ENCODE results near the gene PHF8.

Gene PHF8

GRCh38 chrX:54012830-54013500 lies 31.3 kb downstream of the PHF8 start:
- H3K4me3 ChIP-seq (replicated peaks; ENCODE audit: insufficient read depth, low read length), result no peak overlapping the region
- H3K27me3 ChIP-seq (ENCODE audit: insufficient read depth, poor library complexity, severe bottlenecking), result no peaks in the 10 kb centered on the region
- no peak for DNase-seq (ENCODE audit: low read depth in 1 of 2, low spot score in 1 of 2)
- H3K27ac ChIP-seq (replicated peaks), result no peak overlapping the region
- TF ChIP-seq REST (IDR thresholded peaks at IDR 0.05; ENCODE audit: insufficient replicate concordance, low read depth) (no peak), SPI1 (IDR thresholded peaks at IDR 0.05; ENCODE audit: borderline replicate concordance, low read depth) (no peak), GABPA (IDR thresholded peaks at IDR 0.05; ENCODE audit: low read depth) (no peak), POLR2AphosphoS5 (IDR thresholded peaks at IDR 0.05; ENCODE audit: low read depth) (no peak)
- TF ChIP-seq, protein P1, sequence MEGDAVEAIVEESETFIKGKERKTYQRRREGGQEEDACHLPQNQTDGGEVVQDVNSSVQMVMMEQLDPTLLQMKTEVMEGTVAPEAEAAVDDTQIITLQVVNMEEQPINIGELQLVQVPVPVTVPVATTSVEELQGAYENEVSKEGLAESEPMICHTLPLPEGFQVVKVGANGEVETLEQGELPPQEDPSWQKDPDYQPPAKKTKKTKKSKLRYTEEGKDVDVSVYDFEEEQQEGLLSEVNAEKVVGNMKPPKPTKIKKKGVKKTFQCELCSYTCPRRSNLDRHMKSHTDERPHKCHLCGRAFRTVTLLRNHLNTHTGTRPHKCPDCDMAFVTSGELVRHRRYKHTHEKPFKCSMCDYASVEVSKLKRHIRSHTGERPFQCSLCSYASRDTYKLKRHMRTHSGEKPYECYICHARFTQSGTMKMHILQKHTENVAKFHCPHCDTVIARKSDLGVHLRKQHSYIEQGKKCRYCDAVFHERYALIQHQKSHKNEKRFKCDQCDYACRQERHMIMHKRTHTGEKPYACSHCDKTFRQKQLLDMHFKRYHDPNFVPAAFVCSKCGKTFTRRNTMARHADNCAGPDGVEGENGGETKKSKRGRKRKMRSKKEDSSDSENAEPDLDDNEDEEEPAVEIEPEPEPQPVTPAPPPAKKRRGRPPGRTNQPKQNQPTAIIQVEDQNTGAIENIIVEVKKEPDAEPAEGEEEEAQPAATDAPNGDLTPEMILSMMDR (IDR thresholded peaks at IDR 0.05; ENCODE audit: insufficient read depth, low read length), result no peak

- H3K4me3 ChIP-seq (replicated peaks; ENCODE audit: insufficient read depth, low read length), result no peak overlapping the region
- no peak for DNase-seq (ENCODE audit: low read depth in 1 of 2, low spot score in 1 of 2)
- H3K27me3 ChIP-seq (ENCODE audit: insufficient read depth, poor library complexity, severe bottlenecking), result no peaks in the 10 kb centered on the region
- TF ChIP-seq SPI1 (IDR thresholded peaks at IDR 0.05; ENCODE audit: borderline replicate concordance, low read depth) (no peak), GABPA (IDR thresholded peaks at IDR 0.05; ENCODE audit: low read depth) (no peak), POLR2AphosphoS5 (IDR thresholded peaks at IDR 0.05; ENCODE audit: low read depth) (no peak), REST (IDR thresholded peaks at IDR 0.05; ENCODE audit: insufficient replicate concordance, low read depth) (no peak)
- TF ChIP-seq, protein P1 (IDR thresholded peaks at IDR 0.05; ENCODE audit: insufficient read depth, low read length), result no peak
- no peak overlapping the region for H3K27ac ChIP-seq (replicated peaks)
These were observed 36.6 kb downstream of the PHF8 start for GRCh38 chrX:54007682-54008081.

DNA sequence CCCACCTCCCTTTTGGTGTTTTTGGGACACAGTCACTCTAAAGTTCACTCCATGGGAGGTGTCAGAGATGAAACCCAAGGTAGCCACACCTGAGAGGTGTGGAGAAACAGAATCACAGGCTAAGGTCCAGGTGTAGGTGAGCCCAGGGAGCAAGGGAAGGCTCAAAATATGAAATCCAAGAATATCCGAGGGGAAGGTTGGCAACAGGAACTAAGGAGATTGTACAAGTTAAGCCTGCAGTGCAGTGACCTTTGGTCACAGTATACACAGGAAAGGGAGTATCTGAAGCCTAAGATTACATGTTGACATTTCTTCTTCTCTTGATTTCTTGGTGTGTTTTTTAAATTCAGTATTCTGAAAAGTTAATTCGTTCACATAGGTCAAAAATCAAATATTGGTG lies 46.5 kb downstream of the PHF8 start:
- no peak overlapping the region for H3K27ac ChIP-seq (replicated peaks)
- no peak for TF ChIP-seq REST (IDR thresholded peaks at IDR 0.05; ENCODE audit: insufficient replicate concordance, low read depth)
- no peak for TF ChIP-seq GABPA (IDR thresholded peaks at IDR 0.05; ENCODE audit: low read depth)
- no peak for TF ChIP-seq SPI1 (IDR thresholded peaks at IDR 0.05; ENCODE audit: borderline replicate concordance, low read depth)
- TF ChIP-seq POLR2AphosphoS5 (IDR thresholded peaks at IDR 0.05; ENCODE audit: low read depth), result no peak
- TF ChIP-seq, protein P1 (IDR thresholded peaks at IDR 0.05; ENCODE audit: insufficient read depth, low read length), result no peak
- no peak for DNase-seq (ENCODE audit: low read depth in 1 of 2, low spot score in 1 of 2)
- no peaks in the 10 kb centered on the region for H3K27me3 ChIP-seq (ENCODE audit: insufficient read depth, poor library complexity, severe bottlenecking)
- no peak overlapping the region for H3K4me3 ChIP-seq (replicated peaks; ENCODE audit: insufficient read depth, low read length)
